AG04450 (cell line): ENCODE data around the gene IFT122. TPM values are rescaled to one million over a fixed set of nuclear protein-coding genes. Genes with fewer than 3 reads are reported as not detected.

Experiments used
- CTCF ChIA-PET: fragments of 300-600, 350-600 bp; formaldehyde crosslinking; extraction: SDS; loops from one replicate; lab custom pipeline; 2022; ENCODE audit warnings: antibody characterized with exemption, inconsistent platforms; lab: Charles Lee
- POLR2A ChIA-PET: fragments of 350-600 bp; formaldehyde crosslinking; extraction: SDS; loops from one replicate; lab custom pipeline; 2021; ENCODE audit warnings: antibody characterized with exemption, inconsistent platforms; lab: Yijun Ruan, JAX
- DNase-seq: peaks from one replicate; pipeline ENCODE4 v3.0.0-alpha.2; 2011; ENCODE audit warnings: low read depth, low spot score
- H3K27ac ChIP-seq: one replicate; pipeline ENCODE4 v1.5.1; 2012; ENCODE audit warnings: low read depth, low read length, control low read depth
- H3K27me3 ChIP-seq: one replicate; pipeline ENCODE4 v1.6.0; 2012; ENCODE audit warnings: low read length; ENCODE audit not compliant: control insufficient read depth, insufficient read depth
- H3K4me3 ChIP-seq: 2 replicates; pipeline ENCODE4 v1.5.1; 2011; ENCODE audit warnings: mild to moderate bottlenecking, low read depth, low read length, control low read depth
- H3K9me3 ChIP-seq: 2 replicates; pipeline ENCODE4 v1.5.1; 2012; ENCODE audit warnings: low read length; ENCODE audit not compliant: control insufficient read depth, insufficient read depth
- CTCF ChIP-seq: IDR thresholded peaks from 2 replicates; pipeline ENCODE4 v1.5.1; 2011; ENCODE audit warnings: low read depth, low read length, control low read depth, inconsistent platforms
- polyA plus RNA-seq: library from polyadenylated mRNA; depleted of rRNA; stranded (reverse); fragments of >200 nt; gene quantifications from 2 replicates; pipeline ENCODE4 v1.2.3, GENCODE V29; 2011

Gene IFT122
- polyA plus RNA-seq, 1 experiment: 14.3 TPM

GRCh38 chr3:129555153-129555550 is 115.1 kb downstream of the IFT122 start:
- CTCF ChIA-PET: interaction anchor here (0.5 to 2.9 kb wide), 3 partner anchors 8 to 172 kb away, joined by 3 to 6 read pairs (median 4); no protein-coding TSS in a partner anchor
- Histone ChIP-seq H3K9me3 (no peaks in the 10 kb centered on the region; the same call in 1 of the 2 replicates), H3K27ac (no peak overlapping the region), H3K4me3 (no peak overlapping the region), H3K27me3 (no peaks in the 10 kb centered on the region)
- DNase-seq: no peak
- POLR2A ChIA-PET: interaction anchor here (0.9 kb wide), 1 partner anchor 51 kb away, joined by 3 read pairs; the partner anchor contains the start of gene PLXND1
- TF ChIP-seq CTCF: no peak

DNA sequence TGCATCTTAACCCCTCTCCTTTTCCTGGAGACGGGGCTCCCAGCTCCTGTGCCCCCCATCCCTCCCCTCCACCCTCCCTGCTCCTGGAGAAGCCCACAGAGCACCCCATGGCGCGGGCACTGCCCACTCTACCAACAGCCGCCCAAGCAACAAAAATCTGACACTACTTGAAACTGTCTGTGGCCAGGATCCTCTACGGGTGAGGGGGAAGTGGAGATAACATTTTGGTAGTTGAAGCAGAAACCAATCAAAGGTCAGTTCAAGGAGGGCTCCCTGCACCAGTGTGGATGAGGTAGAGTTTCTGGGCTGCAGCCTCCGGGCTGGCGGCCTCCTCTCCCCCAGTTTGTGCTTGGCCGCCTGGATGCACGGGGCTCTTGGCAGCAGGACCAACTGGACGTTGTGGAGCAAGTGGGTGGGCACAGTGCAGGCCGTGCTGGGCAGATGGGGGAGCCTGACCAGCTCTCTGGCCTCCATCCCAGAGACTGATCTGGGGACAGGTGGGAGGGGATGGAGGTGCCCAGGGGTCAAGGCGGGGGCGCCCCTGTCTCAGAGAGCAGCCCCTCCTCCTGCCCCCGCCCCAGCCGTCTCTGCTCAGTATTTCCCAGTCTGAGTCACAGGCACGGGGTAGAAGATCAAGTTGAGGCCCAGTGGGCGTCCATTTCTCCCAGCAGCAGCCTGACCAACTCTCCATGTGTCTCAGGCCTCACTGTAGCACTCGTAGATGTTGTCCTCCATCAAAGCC is 115.8 kb downstream of the IFT122 start:
- ChIA-PET CTCF (interaction anchor here (0.5 to 2.9 kb wide), 3 partner anchors 8 to 173 kb away, joined by 3 to 6 read pairs (median 4); no protein-coding TSS in a partner anchor), POLR2A (no interaction called here)
- no peak overlapping the region for H3K4me3 ChIP-seq
- TF ChIP-seq CTCF: no peak
- no peak for DNase-seq
- H3K27ac ChIP-seq: no peak overlapping the region
- H3K27me3 ChIP-seq: no peaks in the 10 kb centered on the region
- no peaks in the 10 kb centered on the region; the same call in 1 of the 2 replicates for H3K9me3 ChIP-seq

- POLR2A ChIA-PET: no interaction called here
- no peak for DNase-seq
- Histone ChIP-seq H3K27me3 (no peaks in the 10 kb centered on the region), H3K9me3 (no peaks in the 10 kb centered on the region; the same call in 1 of the 2 replicates), H3K27ac (no peak overlapping the region), H3K4me3 (no peak overlapping the region)
- TF ChIP-seq CTCF: no peak
- CTCF ChIA-PET: interaction anchor here (2.9 kb wide), 1 partner anchor 66 kb away, joined by 6 read pairs; no protein-coding TSS in a partner anchor
Measured at GRCh38 chr3:129556358-129556695, 116.3 kb downstream of the IFT122 start.

GRCh38 chr3:129556890-129557547 is 117.0 kb downstream of the IFT122 start:
- Histone ChIP-seq H3K27ac (no peak overlapping the region), H3K27me3 (no peaks in the 10 kb centered on the region), H3K9me3 (no peaks in the 10 kb centered on the region; the same call in 1 of the 2 replicates), H3K4me3 (no peak overlapping the region)
- no peak for DNase-seq
- POLR2A ChIA-PET: no interaction called here
- CTCF ChIA-PET: interaction anchor here (2.9 kb wide), 1 partner anchor 67 kb away, joined by 6 read pairs; no protein-coding TSS in a partner anchor
- no peak for TF ChIP-seq CTCF

DNA sequence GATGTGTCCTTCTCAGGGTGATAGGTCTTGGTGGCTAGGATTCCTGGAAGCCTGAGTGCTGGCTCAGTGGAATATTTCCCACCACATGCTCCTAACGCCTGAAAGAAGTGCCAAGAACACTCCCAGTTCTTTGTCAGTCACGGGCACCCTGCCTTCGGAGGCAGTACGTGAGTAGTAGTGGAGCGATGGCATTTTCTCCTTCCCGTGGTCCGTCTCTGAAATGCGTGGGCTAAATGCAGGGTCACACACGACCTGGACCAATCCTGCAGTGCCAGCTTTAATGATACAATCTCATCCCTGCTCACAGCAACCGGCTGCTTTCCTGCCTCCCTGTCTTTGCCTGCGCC is 117.5 kb downstream of the IFT122 start:
- CTCF ChIA-PET: interaction anchor here (0.5 kb wide), 1 partner anchor 181 kb away, joined by 5 read pairs; no protein-coding TSS in a partner anchor
- DNase-seq: no peak
- Histone ChIP-seq H3K27ac (no peak overlapping the region), H3K27me3 (no peaks in the 10 kb centered on the region), H3K9me3 (no peaks in the 10 kb centered on the region; the same call in 1 of the 2 replicates), H3K4me3 (no peak overlapping the region)
- no peak for TF ChIP-seq CTCF
- POLR2A ChIA-PET: no interaction called here
